ENCODE results near the gene ARHGAP4. TPM values are rescaled to one million over a fixed set of nuclear protein-coding genes. Genes with fewer than 3 reads are reported as not detected.

Gene ARHGAP4
- total and polyA plus RNA-seq, 2 donors (not counting 3 experiments of a cell fraction or from before 2014, with no cell fraction given) = 20.9 to 33.3 TPM

DNA sequence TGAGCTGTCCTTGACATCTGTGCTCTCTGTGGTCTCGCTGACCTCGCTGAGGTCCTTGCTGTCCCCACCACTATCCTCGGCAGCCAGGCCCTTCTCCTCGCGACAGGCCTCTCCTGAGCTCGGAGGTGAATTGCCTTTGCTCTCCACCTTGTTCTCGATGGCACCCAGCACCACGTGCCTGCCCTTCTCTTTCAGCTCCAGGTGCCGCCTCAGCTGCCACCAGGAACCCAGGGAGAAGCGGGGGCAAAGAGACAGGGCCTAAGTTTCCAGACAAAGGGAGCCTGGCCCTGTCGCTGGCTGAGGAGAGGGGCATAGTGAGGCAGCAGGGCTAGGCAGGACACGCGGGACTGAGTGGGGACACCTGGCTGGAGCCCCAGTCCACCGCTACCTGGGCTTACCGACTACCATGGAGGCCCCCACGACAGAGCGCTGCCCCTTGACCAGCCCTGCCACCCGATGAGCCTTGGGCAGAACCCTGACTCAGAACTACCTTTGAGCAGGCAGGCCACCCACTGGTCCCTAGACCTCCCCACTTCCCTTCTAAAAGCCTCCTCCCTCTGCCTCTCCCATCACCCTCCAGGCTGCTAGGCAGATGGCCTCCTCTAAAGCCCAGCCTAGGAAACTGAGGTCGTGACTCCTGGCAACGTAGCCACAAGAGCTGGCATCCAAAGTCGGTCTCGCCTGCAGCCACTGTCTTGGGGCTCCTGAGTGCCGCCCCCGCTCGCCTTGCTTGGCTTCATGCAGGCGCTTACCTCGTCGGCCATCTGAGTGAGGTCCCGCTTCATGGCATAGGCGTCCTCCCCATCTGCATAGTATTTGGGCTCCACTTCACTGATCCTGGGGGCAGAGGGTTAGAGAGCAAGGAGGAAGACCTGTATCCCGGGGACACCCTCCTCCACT lies 4.2 kb upstream of the ARHGAP4 start:
- peak overlapping the region; percentile 25 for H3K27ac ChIP-seq (ENCODE audit: insufficient read depth, low read depth, low read length)
- no peaks in the 10 kb centered on the region for H3K9me3 ChIP-seq (replicated peaks; ENCODE audit: control insufficient read depth, insufficient read depth, low read length)
- H3K4me2 ChIP-seq (ENCODE audit: insufficient read depth, low read length) = no peak overlapping the region
- dilution Hi-C loops (cut with MboI; ENCODE audit: extremely low pct_ligation_motif_present, low sequenced_read_pairs) = no loop called here
- H3K4me1 ChIP-seq (ENCODE audit: control insufficient read depth, extremely low read depth, insufficient read depth, low read length) = peaks cover 30% of the 10 kb centered on the region
- TF ChIP-seq, protein P1, sequence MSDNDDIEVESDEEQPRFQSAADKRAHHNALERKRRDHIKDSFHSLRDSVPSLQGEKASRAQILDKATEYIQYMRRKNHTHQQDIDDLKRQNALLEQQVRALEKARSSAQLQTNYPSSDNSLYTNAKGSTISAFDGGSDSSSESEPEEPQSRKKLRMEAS (IDR thresholded peaks at IDR 0.05; ENCODE audit: insufficient read depth, insufficient read length) = no peak
- TF ChIP-seq GATA2 (IDR thresholded peaks at IDR 0.05; ENCODE audit: insufficient read depth, insufficient read length, low read depth, low read length) (no peak), POLR2A (IDR thresholded peaks at IDR 0.05; ENCODE audit: low read depth, low read length) (no peak), EZH2 (IDR thresholded peaks at IDR 0.05; ENCODE audit: borderline replicate concordance, low read depth, low read length, severe bottlenecking) (no peak), FOS (IDR thresholded peaks at IDR 0.05; ENCODE audit: borderline replicate concordance, insufficient read depth, low read length) (no peak), JUN (IDR thresholded peaks at IDR 0.05; ENCODE audit: borderline replicate concordance, insufficient read depth, insufficient read length, low read depth) (no peak), MYC (IDR thresholded peaks at IDR 0.05; ENCODE audit: low read depth, low read length) (no peak), POLR2AphosphoS5 (IDR thresholded peaks at IDR 0.05; ENCODE audit: insufficient read depth, low read depth, low read length) (no peak)
- TF ChIP-seq, protein P2, sequence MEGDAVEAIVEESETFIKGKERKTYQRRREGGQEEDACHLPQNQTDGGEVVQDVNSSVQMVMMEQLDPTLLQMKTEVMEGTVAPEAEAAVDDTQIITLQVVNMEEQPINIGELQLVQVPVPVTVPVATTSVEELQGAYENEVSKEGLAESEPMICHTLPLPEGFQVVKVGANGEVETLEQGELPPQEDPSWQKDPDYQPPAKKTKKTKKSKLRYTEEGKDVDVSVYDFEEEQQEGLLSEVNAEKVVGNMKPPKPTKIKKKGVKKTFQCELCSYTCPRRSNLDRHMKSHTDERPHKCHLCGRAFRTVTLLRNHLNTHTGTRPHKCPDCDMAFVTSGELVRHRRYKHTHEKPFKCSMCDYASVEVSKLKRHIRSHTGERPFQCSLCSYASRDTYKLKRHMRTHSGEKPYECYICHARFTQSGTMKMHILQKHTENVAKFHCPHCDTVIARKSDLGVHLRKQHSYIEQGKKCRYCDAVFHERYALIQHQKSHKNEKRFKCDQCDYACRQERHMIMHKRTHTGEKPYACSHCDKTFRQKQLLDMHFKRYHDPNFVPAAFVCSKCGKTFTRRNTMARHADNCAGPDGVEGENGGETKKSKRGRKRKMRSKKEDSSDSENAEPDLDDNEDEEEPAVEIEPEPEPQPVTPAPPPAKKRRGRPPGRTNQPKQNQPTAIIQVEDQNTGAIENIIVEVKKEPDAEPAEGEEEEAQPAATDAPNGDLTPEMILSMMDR (IDR thresholded peaks at IDR 0.05; ENCODE audit: extremely low read depth in 1 of 2, insufficient read depth in 1 of 2, low read depth in 1 of 2, low read length in 2 of 2) = no peak
- H3K4me3 ChIP-seq (replicated peaks in 1 of 3; ENCODE audit: insufficient read depth in 1 of 3, low read depth in 1 of 3, low read length in 3 of 3) = no peak overlapping the region
- H2AFZ ChIP-seq (ENCODE audit: low read depth, low read length) = no peak overlapping the region
- ChIA-PET CTCF (interaction anchor here (2.2 kb wide), 1 partner anchor 17 kb away, joined by 10 read pairs; no protein-coding TSS in a partner anchor), POLR2A (no interaction called here)
- peaks cover 0 to 14% of the 10 kb centered on the region in 2 experiments for H3K36me3 ChIP-seq (ENCODE audit: control insufficient read depth in 2 of 2, extremely low read depth in 1 of 2, insufficient read depth in 2 of 2, low read length in 2 of 2)
- H4K20me1 ChIP-seq (replicated peaks; ENCODE audit: control insufficient read depth, extremely low read depth, insufficient read depth, low read length) = no peaks in the 10 kb centered on the region
- no peaks in the 10 kb centered on the region for H3K27me3 ChIP-seq (ENCODE audit: control insufficient read depth in 2 of 2, insufficient read depth in 2 of 2, low read length in 2 of 2)
- H3K9me1 ChIP-seq (replicated peaks; ENCODE audit: control insufficient read depth, extremely low read depth, insufficient read depth, low read length) = no peaks in the 10 kb centered on the region
- BruUV-seq (replicated peaks) = no TSS peak
- intact Hi-C loops (cut with micrococcal nuclease) = no loop called here
- FAIRE-seq (no peak), DNase-seq (ENCODE audit: low read depth, low spot score) (no peak)
- H3K9ac ChIP-seq (replicated peaks; ENCODE audit: extremely low read depth, insufficient read depth, low read length) = no peak overlapping the region
- peaks cover 30% of the 10 kb centered on the region for H3K79me2 ChIP-seq (ENCODE audit: control insufficient read depth, insufficient read depth, low read length)

Data from endothelial cell of umbilical vein (primary cell).